ENCODE data around the gene PRR5L. TPM values are rescaled to one million over a fixed set of nuclear protein-coding genes. Genes with fewer than 3 reads are reported as not detected.
A peak's percentile ranks its signal among the peaks of the same experiment; 100 is the strongest.

Gene PRR5L
- total and polyA plus RNA-seq, 9 of the 15 experiments (the other 6 are each of a cell fraction or from before 2014, with no cell fraction given), result 0.11 to 0.60 (median 0.36) TPM; not detected in 2

GRCh38 chr11:36328966-36329673 lies 33.0 kb downstream of the PRR5L start:
- CTCF ChIA-PET (ENCODE audit: low intra/inter-chr PET ratio), result no interaction called here
- H3K9me1 ChIP-seq (ENCODE audit: control insufficient read depth, insufficient read depth, low read length), result no peaks in the 10 kb centered on the region
- no TSS peak for BruUV-seq (replicated peaks)
- no peaks in the 10 kb centered on the region; a peak in 1 of 5 replicates for H3K27me3 ChIP-seq (ENCODE audit: control insufficient read depth in 2 of 2, insufficient read depth in 2 of 2, low read length in 2 of 2)
- no peak overlapping the region for H3K27ac ChIP-seq (ENCODE audit: extremely low read depth, low read depth, low read length)
- no peak overlapping the region for H3K9ac ChIP-seq (ENCODE audit: insufficient read depth in 1 of 2, low read depth in 2 of 2, low read length in 2 of 2)
- WGBS (ENCODE audit: insufficient coverage, low coverage, missing lambda C conversion rate), result 0% methylated on average over 2 of the region's 2 CpGs
- POLR2A ChIA-PET, result no interaction called here
- DNase-seq (ENCODE audit: extremely low read depth in 1 of 4, low spot score in 3 of 4), result no peak
- FAIRE-seq, result no peak
- H3K4me1 ChIP-seq (replicated peaks in 1 of 2; ENCODE audit: control insufficient read depth in 2 of 2, insufficient read depth in 2 of 2, low read length in 2 of 2), result no peaks in the 10 kb centered on the region
- no peaks in the 10 kb centered on the region for H3K79me2 ChIP-seq (ENCODE audit: control insufficient read depth, insufficient read depth, low read length)
- H3K9me3 ChIP-seq (replicated peaks; ENCODE audit: control insufficient read depth, insufficient read depth, low read depth, low read length), result no peaks in the 10 kb centered on the region
- no peaks in the 10 kb centered on the region for H3K36me3 ChIP-seq (ENCODE audit: control insufficient read depth, insufficient read depth, low read length)
- no peak overlapping the region for H2AFZ ChIP-seq (ENCODE audit: low read depth, low read length)
- in situ Hi-C loops (cut with MboI), result no loop called here
- no peak overlapping the region for H3K4me2 ChIP-seq (ENCODE audit: insufficient read depth, low read length)
- H4K20me1 ChIP-seq (replicated peaks; ENCODE audit: control insufficient read depth, insufficient read depth, low read length), result no peaks in the 10 kb centered on the region
- no peak overlapping the region for H3K4me3 ChIP-seq
- intact Hi-C loops (cut with micrococcal nuclease), result no loop called here
- no peak for ATAC-seq
- TF ChIP-seq JUND (IDR thresholded peaks at IDR 0.05; ENCODE audit: borderline replicate concordance, low read depth, low read length) (peak; percentile 31; the same call in 1 of the 2 replicates), JUND (tag; IDR thresholded peaks at IDR 0.05; ENCODE audit: borderline replicate concordance, low read depth, low read length) (peak; percentile 59; the same call in 2 of the 3 replicates), ZNF12 (CRISPR knock-in tag; IDR thresholded peaks at IDR 0.05) (no peak), POLR2G (IDR thresholded peaks at IDR 0.05; ENCODE audit: low read depth, low read length) (no peak), ZNF282 (CRISPR knock-in tag; IDR thresholded peaks at IDR 0.05) (no peak), MBD2 (IDR thresholded peaks at IDR 0.05; ENCODE audit: borderline replicate concordance, low read depth) (no peak), ATF3 (IDR thresholded peaks at IDR 0.05) (peak; percentile 57), ATF3 (CRISPR knock-in tag; conservative IDR thresholded peaks at IDR 0.05) (no peak), NR2C2 (CRISPR knock-in tag; IDR thresholded peaks at IDR 0.05) (no peak), NR2C2 (tag; IDR thresholded peaks at IDR 0.05) (no peak), CHAMP1 (IDR thresholded peaks at IDR 0.05) (no peak), MLLT1 (IDR thresholded peaks at IDR 0.05) (no peak), RCOR1 (IDR thresholded peaks at IDR 0.05; ENCODE audit: borderline replicate concordance in 1 of 2, low read depth in 2 of 2, low read length in 2 of 2) (no peak), ZNF583 (CRISPR knock-in tag; IDR thresholded peaks at IDR 0.05) (no peak), POLR2AphosphoS2 (IDR thresholded peaks at IDR 0.05; ENCODE audit: low read length) (no peak), POLR2A (conservative IDR thresholded peaks at IDR 0.05) (no peak), CEBPG (CRISPR knock-in tag; IDR thresholded peaks at IDR 0.05) (no peak), CEBPG (tag; conservative IDR thresholded peaks at IDR 0.05 in 1 of 2, IDR thresholded peaks at IDR 0.05 in 1 of 2) (peak in 1 of 2 experiments; percentile 70; a peak in 2 of 4 replicates)

Data from K562 (cell line).